Natural killer cell (primary cell): Measurements from ENCODE around the gene VARS1. TPM values are rescaled to one million over a fixed set of nuclear protein-coding genes. Genes with fewer than 3 reads are reported as not detected.

Experiments used
- ATAC-seq, 3 donors: fragments of 150-1000 bp in 2 of 3; fragments of 200-7000 bp in 1 of 3; cut with Tn5 transposase; 1 replicate in 1 of 3; 2 replicates in 2 of 3; pipeline ENCODE4 v1.10.0; 2021; ENCODE audit warnings: mild to moderate bottlenecking in 2 of 3, moderate library complexity in 2 of 3
- DNase-seq, 2 donors: peaks; one replicate each; pipeline versions ENCODE4 v3.0.0 to v3.0.0-alpha.2; 2013 to 2021; ENCODE audit warnings: mixed read lengths in 1 of 2
- H3K27ac ChIP-seq: one replicate; pipeline ENCODE4 v1.5.1; 2013; ENCODE audit warnings: mild to moderate bottlenecking, low read length
- H3K27me3 ChIP-seq: one replicate; pipeline ENCODE4 v1.6.1; 2013; ENCODE audit warnings: low read length; ENCODE audit not compliant: control insufficient read depth, insufficient read depth
- H3K36me3 ChIP-seq: one replicate; pipeline ENCODE4 v1.6.1; 2013; ENCODE audit warnings: low read length; ENCODE audit not compliant: control insufficient read depth, insufficient read depth
- H3K4me1 ChIP-seq: one replicate; pipeline ENCODE4 v1.6.1; 2013; ENCODE audit warnings: low read length; ENCODE audit not compliant: control insufficient read depth, insufficient read depth
- H3K4me3 ChIP-seq: one replicate; pipeline ENCODE4 v1.5.1; 2013; ENCODE audit warnings: low read length
- H3K9me3 ChIP-seq: one replicate; pipeline ENCODE4 v1.6.1; 2013; ENCODE audit warnings: low read length; ENCODE audit not compliant: control insufficient read depth, insufficient read depth
- H3K27ac Mint-ChIP-seq, 2 donors: one replicate each; pipeline ENCODE4 v1.8.0; 2022; ENCODE audit warnings: mild to moderate bottlenecking in 2 of 2, mixed read lengths in 2 of 2, moderate library complexity in 1 of 2
- H3K27me3 Mint-ChIP-seq, 2 donors: one replicate each; pipeline ENCODE4 v1.8.0; 2022; ENCODE audit warnings: low read depth in 2 of 2, mixed read lengths in 2 of 2
- H3K36me3 Mint-ChIP-seq: one replicate; pipeline ENCODE4 v1.8.0; 2022; ENCODE audit warnings: mixed read lengths
- H3K4me1 Mint-ChIP-seq, 2 donors: one replicate each; pipeline ENCODE4 v1.8.0; 2022; ENCODE audit warnings: mixed read lengths in 2 of 2
- H3K4me3 Mint-ChIP-seq: one replicate; pipeline ENCODE4 v1.8.0; 2022; ENCODE audit warnings: mild to moderate bottlenecking, moderate library complexity, mixed read lengths
- H3K9me3 Mint-ChIP-seq, 2 donors: one replicate each; pipeline ENCODE4 v1.8.0; 2022; ENCODE audit warnings: mixed read lengths in 2 of 2
- CTCF ChIP-seq: fragments of 200-600 bp; IDR thresholded peaks from one replicate; pipeline ENCODE4 v1.8.0; 2022; ENCODE audit warnings: antibody characterized with exemption
- WGBS: methylation state at CpG from one replicate; pipeline ENCODE4 v1.1.7; 2013; ENCODE audit warnings: missing lambda C conversion rate; ENCODE audit not compliant: insufficient coverage; 5-methylcytosine and 5-hydroxymethylcytosine counted together
- intact Hi-C: fragments of 100-400 bp; cut with micrococcal nuclease; formaldehyde crosslinking; loops from one replicate; pipeline ENCODE4 v1.14.2; 2022
- total RNA-seq, 4 donors: library from RNA; stranded (reverse); fragments of 120-200 nt in 1 of 4; gene quantifications; one replicate each; pipeline versions ENCODE4 v1.2.3 to v1.2.4, GENCODE V29; 2013 to 2022

The VARS1 gene
- total RNA-seq, 3 donors from 2014 or later (not counting 1 experiment from before 2014, with no cell fraction given): 45.2 to 58.6 (median 49.2) TPM

DNA sequence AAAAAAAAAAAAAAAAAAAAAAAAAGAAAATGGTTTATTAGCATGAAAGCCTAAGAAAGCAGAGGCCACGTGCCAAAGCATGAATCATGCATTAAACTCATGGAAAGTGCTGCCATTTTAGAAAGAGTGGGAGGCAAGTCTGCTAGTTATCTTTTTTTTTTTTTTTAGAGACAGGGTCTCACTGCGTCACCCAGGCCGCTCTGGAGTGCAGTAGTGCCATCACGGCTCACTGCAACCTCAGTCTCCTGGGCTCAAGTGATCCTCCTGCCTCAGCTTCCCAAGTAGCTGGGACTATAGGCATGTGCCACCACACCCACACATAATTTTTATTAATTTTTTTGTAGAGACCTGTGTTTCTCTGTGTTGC lies 23.6 kb downstream of the VARS1 start:
- WGBS: 77% methylated on average over 4 of the region's 4 CpGs
- H3K27ac Mint-ChIP-seq: no peak overlapping the region
- H3K4me1 ChIP-seq: peaks cover 48% of the 10 kb centered on the region

GRCh38 chr6:31770860-31771259 lies 24.7 kb downstream of the VARS1 start:
- Mint-ChIP-seq H3K27ac (peak overlapping the region in 1 of 2 donors; percentile 48), H3K27me3 (no peaks in the 10 kb centered on the region), H3K4me1 (peaks cover 6 to 33% of the 10 kb centered on the region in 2 donors), H3K36me3 (no peaks in the 10 kb centered on the region), H3K9me3 (no peaks in the 10 kb centered on the region), H3K4me3 (no peak overlapping the region)
- no peaks in the 10 kb centered on the region for H3K9me3 ChIP-seq
- H3K36me3 ChIP-seq: no peaks in the 10 kb centered on the region
- H3K4me1 ChIP-seq: peaks cover 37% of the 10 kb centered on the region
- intact Hi-C loops: no loop called here
- no peak for DNase-seq
- TF ChIP-seq CTCF: no peak
- H3K4me3 ChIP-seq: no peak overlapping the region
- ATAC-seq: no peak
- no peaks in the 10 kb centered on the region for H3K27me3 ChIP-seq
- no peak overlapping the region for H3K27ac ChIP-seq
- WGBS: 100% methylated on average over 1 of the region's 2 CpGs

More for the DNA sequence above, 23.6 kb downstream of the VARS1 start:
- no peak for TF ChIP-seq CTCF
- H3K27me3 Mint-ChIP-seq: no peaks in the 10 kb centered on the region
- no peaks in the 10 kb centered on the region for H3K36me3 Mint-ChIP-seq
- no peak overlapping the region for H3K4me3 Mint-ChIP-seq
- Histone ChIP-seq H3K9me3 (no peaks in the 10 kb centered on the region), H3K27me3 (no peaks in the 10 kb centered on the region), H3K36me3 (no peaks in the 10 kb centered on the region), H3K27ac (no peak overlapping the region), H3K4me3 (no peak overlapping the region)
- H3K9me3 Mint-ChIP-seq: no peaks in the 10 kb centered on the region
- ATAC-seq (no peak), DNase-seq (peak in 1 of 2 donors; percentile 46)
- intact Hi-C loops: no loop called here
- peaks cover 6 to 43% of the 10 kb centered on the region in 2 donors for H3K4me1 Mint-ChIP-seq

DNA sequence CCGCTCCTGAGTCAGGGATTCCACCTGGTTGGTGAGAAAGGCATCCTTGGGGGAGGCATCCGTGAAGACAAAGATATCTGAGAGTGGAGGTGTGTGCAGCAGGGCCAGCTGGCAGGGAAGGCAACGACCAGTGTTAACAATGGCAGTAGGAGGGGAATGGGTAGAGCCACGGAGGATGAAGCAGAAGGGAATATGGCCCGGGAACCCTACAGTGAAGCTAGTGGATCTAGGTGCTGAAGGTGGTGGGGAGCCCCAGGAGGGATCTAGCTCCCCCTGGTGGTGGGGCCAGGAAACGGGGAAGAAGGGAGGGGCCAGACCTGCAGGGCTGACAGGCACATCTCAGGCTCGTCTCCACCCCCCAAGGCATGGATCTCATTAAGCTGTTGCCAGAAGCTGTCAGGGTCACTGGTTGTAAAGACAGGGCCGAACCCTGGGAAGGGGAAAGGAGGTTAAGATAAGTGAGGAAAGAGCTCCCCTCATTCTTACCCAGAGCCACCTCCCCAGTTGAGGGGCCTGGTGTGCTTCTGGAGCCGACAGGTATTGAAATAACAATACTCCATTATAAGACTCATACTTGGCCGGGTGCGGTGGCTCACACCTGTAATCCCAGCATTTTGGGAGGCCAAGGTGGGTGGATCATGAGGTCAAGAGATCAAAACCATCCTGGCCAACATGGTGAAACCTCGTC lies 25.7 kb downstream of the VARS1 start:
- intact Hi-C loops: loop anchor here (1.0 kb wide), 1 partner anchor 41 kb away; the partner anchor contains the start of gene DDAH2
- no peaks in the 10 kb centered on the region for H3K27me3 ChIP-seq
- WGBS: 62% methylated on average over 10 of the region's 12 CpGs
- H3K4me1 ChIP-seq: peaks cover 33% of the 10 kb centered on the region
- H3K4me3 Mint-ChIP-seq: no peak overlapping the region
- peak overlapping the region; percentile 53 to 60 for H3K27ac Mint-ChIP-seq
- no peaks in the 10 kb centered on the region for H3K36me3 Mint-ChIP-seq
- H3K27me3 Mint-ChIP-seq: no peaks in the 10 kb centered on the region
- no peak overlapping the region for H3K27ac ChIP-seq
- H3K9me3 ChIP-seq: no peaks in the 10 kb centered on the region
- TF ChIP-seq CTCF: peak; percentile 72
- peaks cover 6 to 28% of the 10 kb centered on the region in 2 donors for H3K4me1 Mint-ChIP-seq
- H3K9me3 Mint-ChIP-seq: no peaks in the 10 kb centered on the region
- ATAC-seq (peak; percentile 95 to 97 (median 95)), DNase-seq (peak; percentile 80 to 88)
- H3K4me3 ChIP-seq: no peak overlapping the region
- H3K36me3 ChIP-seq: no peaks in the 10 kb centered on the region
